H9 (cell line): ENCODE results near the gene SMARCD2. TPM values are rescaled to one million over a fixed set of nuclear protein-coding genes. Genes with fewer than 3 reads are reported as not detected.

Experiments used
- DNase-seq: peaks from one replicate; pipeline ENCODE4 v3.0.0-alpha.2; 2017
- H2AFZ ChIP-seq: one replicate; pipeline ENCODE4 v1.6.1; 2013; ENCODE audit warnings: mild to moderate bottlenecking, low read length, control low read depth, moderate library complexity
- H2AK5ac ChIP-seq: 2 replicates; pipeline ENCODE4 v1.6.1; 2013; ENCODE audit warnings: low read length, control low read depth, mixed read lengths; ENCODE audit not compliant: insufficient read length
- H2BK120ac ChIP-seq: one replicate; pipeline ENCODE4 v1.6.1; 2013; ENCODE audit warnings: low read depth, mild to moderate bottlenecking, low read length, control low read depth, inconsistent platforms; ENCODE audit not compliant: poor library complexity, severe bottlenecking
- H2BK12ac ChIP-seq: 2 replicates; pipeline ENCODE4 v1.6.1; 2013; ENCODE audit warnings: low read length, control low read depth, mixed read lengths, low read depth; ENCODE audit not compliant: insufficient read length
- H2BK15ac ChIP-seq: 2 replicates; pipeline ENCODE4 v1.6.1; 2013; ENCODE audit warnings: low read depth, low read length, control low read depth
- H2BK20ac ChIP-seq: one replicate; pipeline ENCODE4 v1.6.1; 2013; ENCODE audit warnings: low read depth, mild to moderate bottlenecking, low read length, control low read depth, inconsistent platforms; ENCODE audit not compliant: poor library complexity, severe bottlenecking
- H2BK5ac ChIP-seq: 2 replicates; pipeline ENCODE4 v1.6.1; 2013; ENCODE audit warnings: low read length, control low read depth, mixed read lengths; ENCODE audit not compliant: insufficient read length
- H3K14ac ChIP-seq: 2 replicates; pipeline ENCODE4 v1.6.1; 2013; ENCODE audit warnings: low read length, control low read depth; ENCODE audit not compliant: insufficient read depth
- H3K18ac ChIP-seq: 2 replicates; pipeline ENCODE4 v1.6.1; 2013; ENCODE audit warnings: low read depth, mild to moderate bottlenecking, mixed read lengths, low read length, control low read depth; ENCODE audit not compliant: insufficient read length
- H3K23ac ChIP-seq: 2 replicates; pipeline ENCODE4 v1.6.1; 2013; ENCODE audit warnings: low read length, control low read depth, mixed read lengths, low read depth; ENCODE audit not compliant: insufficient read length
- H3K23me2 ChIP-seq: 2 replicates; pipeline ENCODE4 v1.6.1; 2013; ENCODE audit warnings: low read depth, mild to moderate bottlenecking, mixed read lengths, low read length, control low read depth; ENCODE audit not compliant: insufficient read length, poor library complexity, severe bottlenecking
- H3K27ac ChIP-seq: 2 replicates; pipeline ENCODE4 v1.5.1; 2013; ENCODE audit warnings: low read length, control low read depth, mixed read lengths, low read depth; ENCODE audit not compliant: insufficient read length
- H3K27me3 ChIP-seq: 2 replicates; pipeline ENCODE4 v1.6.1; 2013; ENCODE audit warnings: low read length, control low read depth, inconsistent platforms; ENCODE audit not compliant: insufficient read depth
- H3K4ac ChIP-seq: 2 replicates; pipeline ENCODE4 v1.6.1; 2013; ENCODE audit warnings: low read depth, mild to moderate bottlenecking, control low read depth, inconsistent platforms, low read length, moderate library complexity
- H3K4me1 ChIP-seq: 2 replicates; pipeline ENCODE4 v1.6.1; 2013; ENCODE audit warnings: low read length, control low read depth, inconsistent platforms; ENCODE audit not compliant: insufficient read depth
- H3K4me2 ChIP-seq: 2 replicates; pipeline ENCODE4 v1.6.1; 2013; ENCODE audit warnings: low read length, control low read depth, mixed read lengths; ENCODE audit not compliant: insufficient read length, insufficient read depth
- H3K56ac ChIP-seq: 2 replicates; pipeline ENCODE4 v1.6.1; 2013; ENCODE audit warnings: low read depth, mild to moderate bottlenecking, mixed read lengths, low read length, control low read depth; ENCODE audit not compliant: insufficient read length
- H3K79me1 ChIP-seq: 2 replicates; pipeline ENCODE4 v1.6.1; 2013; ENCODE audit warnings: low read depth, mild to moderate bottlenecking, moderate library complexity, low read length, control low read depth, inconsistent platforms; ENCODE audit not compliant: insufficient read depth, poor library complexity, severe bottlenecking
- H3K79me2 ChIP-seq: 2 replicates; pipeline ENCODE4 v1.6.1; 2013; ENCODE audit warnings: low read length, control low read depth, inconsistent platforms; ENCODE audit not compliant: insufficient read depth
- H3K9ac ChIP-seq: 2 replicates; pipeline ENCODE4 v1.6.1; 2013; ENCODE audit warnings: low read length, control low read depth, mixed read lengths; ENCODE audit not compliant: insufficient read length; ENCODE audit errors: extremely low read depth
- H3K9me3 ChIP-seq: one replicate; pipeline ENCODE4 v1.6.1; 2013; ENCODE audit warnings: low read depth, low read length, inconsistent platforms; ENCODE audit not compliant: control insufficient read depth
- H3T11ph ChIP-seq: one replicate; pipeline ENCODE4 v1.6.1; 2013; ENCODE audit warnings: mild to moderate bottlenecking, low read length, control low read depth, inconsistent platforms
- H4K20me1 ChIP-seq: one replicate; pipeline ENCODE4 v1.6.1; 2013; ENCODE audit not compliant: control insufficient read depth, insufficient read length, insufficient read depth
- H4K5ac ChIP-seq: 2 replicates; pipeline ENCODE4 v1.6.1; 2013; ENCODE audit warnings: low read depth, mild to moderate bottlenecking, mixed read lengths, low read length, control low read depth; ENCODE audit not compliant: insufficient read length
- H4K8ac ChIP-seq: replicated peaks from 2 replicates; pipeline ENCODE4 v1.6.1; 2013; ENCODE audit warnings: low read length, control low read depth, mixed read lengths, low read depth; ENCODE audit not compliant: insufficient read length
- H4K91ac ChIP-seq: 2 replicates; pipeline ENCODE4 v1.6.1; 2013; ENCODE audit warnings: low read depth, mild to moderate bottlenecking, moderate library complexity, mixed read lengths, low read length, control low read depth; ENCODE audit not compliant: insufficient read length
- H3K27ac Mint-ChIP-seq, 3 experiments: 2 replicates in 2 of 3; 3 replicates in 1 of 3; pipeline ENCODE4 v1.8.0; 2020 to 2021; ENCODE audit warnings: mixed read lengths in 3 of 3, mild to moderate bottlenecking in 1 of 3, moderate library complexity in 1 of 3
- H3K27me3 Mint-ChIP-seq: 2 replicates; pipeline ENCODE4 v1.8.0; 2021; ENCODE audit warnings: low read depth, mild to moderate bottlenecking, moderate library complexity, mixed read lengths
- H3K36me3 Mint-ChIP-seq, 3 experiments: 2 replicates in 2 of 3; 3 replicates in 1 of 3; pipeline ENCODE4 v1.8.0; 2020 to 2021; ENCODE audit warnings: low read depth in 3 of 3, mixed read lengths in 3 of 3; ENCODE audit not compliant: insufficient read depth in 1 of 3
- H3K4me1 Mint-ChIP-seq, 2 experiments: 2 replicates each; pipeline ENCODE4 v1.8.0; 2020; ENCODE audit warnings: mixed read lengths in 2 of 2
- H3K4me3 Mint-ChIP-seq, 2 experiments: 2 replicates in 1 of 2; 3 replicates in 1 of 2; pipeline ENCODE4 v1.8.0; 2020 to 2021; ENCODE audit warnings: mild to moderate bottlenecking in 2 of 2, mixed read lengths in 2 of 2, moderate library complexity in 1 of 2
- H3K9me3 Mint-ChIP-seq, 2 experiments: 2 replicates in 1 of 2; 3 replicates in 1 of 2; pipeline ENCODE4 v1.8.0; 2020; ENCODE audit warnings: mild to moderate bottlenecking in 2 of 2, mixed read lengths in 2 of 2, moderate library complexity in 1 of 2
- WGBS: extraction: QIAGEN DNeasy Blood & Tissue Kit; methylation state at CpG from one replicate; pipeline ENCODE4 v1.1.7; 2013; ENCODE audit warnings: missing lambda C conversion rate, low lambda C conversion rate, mixed read lengths; ENCODE audit not compliant: insufficient read length; ENCODE audit errors: extremely low coverage; 5-methylcytosine and 5-hydroxymethylcytosine counted together
- total RNA-seq: library from RNA; stranded (reverse); gene quantifications from 2 replicates; pipeline ENCODE4 v1.2.1, GENCODE V29; 2021
- TF ChIP-seq, protein P1 (sequence below): fragments of 200-600 bp; sonication (generic); conservative IDR thresholded peaks from 3 replicates; pipeline ENCODE4 v1.8.0; 2021; ENCODE audit warnings: antibody characterized with exemption, mild to moderate bottlenecking

Gene SMARCD2
- total RNA-seq, 1 experiment from 2014 or later, result 68.9 TPM

GRCh38 chr17:63850401-63850800 is 7.9 kb upstream of the SMARCD2 start:
- Histone ChIP-seq H2BK120ac (no peak overlapping the region), H2BK5ac (no peak overlapping the region), H3K27me3 (peaks cover 4% of the 10 kb centered on the region; the same call in 1 of the 2 replicates), H4K91ac (no peak overlapping the region), H4K5ac (no peak overlapping the region), H3K4ac (no peak overlapping the region), H3K27ac (no peak overlapping the region), H2AFZ (no peak overlapping the region), H4K8ac (no peak overlapping the region), H2BK12ac (no peak overlapping the region), H3K79me2 (no peaks in the 10 kb centered on the region), H2AK5ac (no peak overlapping the region), H3K56ac (no peak overlapping the region), H3T11ph (no peak overlapping the region), H2BK20ac (no peak overlapping the region), H2BK15ac (no peak overlapping the region), H3K18ac (no peak overlapping the region), H3K9me3 (no peaks in the 10 kb centered on the region), H3K79me1 (no peaks in the 10 kb centered on the region), H3K9ac (no peak overlapping the region), H3K23me2 (no peaks in the 10 kb centered on the region), H3K14ac (no peak overlapping the region), H3K4me1 (no peaks in the 10 kb centered on the region), H4K20me1 (no peaks in the 10 kb centered on the region), H3K23ac (no peak overlapping the region), H3K4me2 (no peak overlapping the region)
- WGBS, result no CpG with 5 or more reads among the region's 9 CpGs
- DNase-seq, result no peak
- peaks cover 2% of the 10 kb centered on the region in 2 experiments; a peak in 1 of 4 replicates for H3K4me1 Mint-ChIP-seq
- H3K4me3 Mint-ChIP-seq, result no peak overlapping the region
- peaks cover 8 to 15% of the 10 kb centered on the region in 2 experiments for H3K9me3 Mint-ChIP-seq
- peaks cover 0 to 10% (median 3%) of the 10 kb centered on the region in 3 experiments; a peak in 4 of 7 replicates for H3K36me3 Mint-ChIP-seq
- no peak overlapping the region for H3K27ac Mint-ChIP-seq
- peaks cover 70% of the 10 kb centered on the region for H3K27me3 Mint-ChIP-seq
- TF ChIP-seq, protein P1, sequence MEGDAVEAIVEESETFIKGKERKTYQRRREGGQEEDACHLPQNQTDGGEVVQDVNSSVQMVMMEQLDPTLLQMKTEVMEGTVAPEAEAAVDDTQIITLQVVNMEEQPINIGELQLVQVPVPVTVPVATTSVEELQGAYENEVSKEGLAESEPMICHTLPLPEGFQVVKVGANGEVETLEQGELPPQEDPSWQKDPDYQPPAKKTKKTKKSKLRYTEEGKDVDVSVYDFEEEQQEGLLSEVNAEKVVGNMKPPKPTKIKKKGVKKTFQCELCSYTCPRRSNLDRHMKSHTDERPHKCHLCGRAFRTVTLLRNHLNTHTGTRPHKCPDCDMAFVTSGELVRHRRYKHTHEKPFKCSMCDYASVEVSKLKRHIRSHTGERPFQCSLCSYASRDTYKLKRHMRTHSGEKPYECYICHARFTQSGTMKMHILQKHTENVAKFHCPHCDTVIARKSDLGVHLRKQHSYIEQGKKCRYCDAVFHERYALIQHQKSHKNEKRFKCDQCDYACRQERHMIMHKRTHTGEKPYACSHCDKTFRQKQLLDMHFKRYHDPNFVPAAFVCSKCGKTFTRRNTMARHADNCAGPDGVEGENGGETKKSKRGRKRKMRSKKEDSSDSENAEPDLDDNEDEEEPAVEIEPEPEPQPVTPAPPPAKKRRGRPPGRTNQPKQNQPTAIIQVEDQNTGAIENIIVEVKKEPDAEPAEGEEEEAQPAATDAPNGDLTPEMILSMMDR, result no peak
